ENCODE measurements around the gene RNASE8. TPM values are rescaled to one million over a fixed set of nuclear protein-coding genes. Genes with fewer than 3 reads are reported as not detected.

RNASE8 gene
- total RNA-seq, 2 experiments from 2014 or later = not detected

- no peaks in the 10 kb centered on the region for H3K79me2 ChIP-seq (ENCODE audit: insufficient read depth, low read depth, low read length)
- H3K4me2 ChIP-seq (ENCODE audit: low read length) = no peak overlapping the region
- H3K36me3 ChIP-seq (ENCODE audit: insufficient read depth, low read length) = no peaks in the 10 kb centered on the region
- BruUV-seq (replicated peaks) = no TSS peak
- intact Hi-C loops (cut with micrococcal nuclease; ENCODE audit: unreplicated experiment) = no loop called here
- no peaks in the 10 kb centered on the region for H4K20me1 ChIP-seq (ENCODE audit: insufficient read depth, low read length)
- H3K4me3 ChIP-seq (ENCODE audit: low read depth, low read length, poor library complexity, severe bottlenecking) = no peak overlapping the region
- ChIA-PET POLR2A (no interaction called here), CTCF (ENCODE audit: unreplicated experiment) (no interaction called here)
- H3K4me1 ChIP-seq (ENCODE audit: insufficient read depth, low read length, poor library complexity, severe bottlenecking) = no peaks in the 10 kb centered on the region
- H3K27ac ChIP-seq (ENCODE audit: low read depth, low read length, poor library complexity, severe bottlenecking) = no peak overlapping the region
- no peaks in the 10 kb centered on the region for H3K9me3 ChIP-seq (ENCODE audit: low read length)
- H3K9me2 ChIP-seq (ENCODE audit: insufficient read depth, low read length) = no peaks in the 10 kb centered on the region
- TF ChIP-seq EZH2phosphoT487 (IDR thresholded peaks at IDR 0.05; ENCODE audit: borderline replicate concordance, low read depth, low read length) (no peak), CTCF (conservative IDR thresholded peaks at IDR 0.05; ENCODE audit: low read length) (no peak)
- no peak overlapping the region for H2AFZ ChIP-seq (ENCODE audit: low read length)
- no peak for DNase-seq (ENCODE audit: low spot score)
Observed at GRCh38 chr14:21036751-21037150, 20.9 kb upstream of the RNASE8 start.

GRCh38 chr14:21037156-21037555 lies 20.5 kb upstream of the RNASE8 start:
- ChIA-PET CTCF (ENCODE audit: unreplicated experiment) (no interaction called here), POLR2A (no interaction called here)
- Histone ChIP-seq H3K4me3 (ENCODE audit: low read depth, low read length, poor library complexity, severe bottlenecking) (no peak overlapping the region), H3K4me2 (ENCODE audit: low read length) (no peak overlapping the region), H4K20me1 (ENCODE audit: insufficient read depth, low read length) (no peaks in the 10 kb centered on the region), H3K9me3 (ENCODE audit: low read length) (no peaks in the 10 kb centered on the region), H3K79me2 (ENCODE audit: insufficient read depth, low read depth, low read length) (no peaks in the 10 kb centered on the region), H2AFZ (ENCODE audit: low read length) (no peak overlapping the region), H3K9me2 (ENCODE audit: insufficient read depth, low read length) (no peaks in the 10 kb centered on the region), H3K27ac (ENCODE audit: low read depth, low read length, poor library complexity, severe bottlenecking) (no peak overlapping the region), H3K4me1 (ENCODE audit: insufficient read depth, low read length, poor library complexity, severe bottlenecking) (no peaks in the 10 kb centered on the region), H3K36me3 (ENCODE audit: insufficient read depth, low read length) (no peaks in the 10 kb centered on the region)
- no peak for DNase-seq (ENCODE audit: low spot score)
- intact Hi-C loops (cut with micrococcal nuclease; ENCODE audit: unreplicated experiment) = no loop called here
- TF ChIP-seq EZH2phosphoT487 (IDR thresholded peaks at IDR 0.05; ENCODE audit: borderline replicate concordance, low read depth, low read length) = no peak
- no peak for TF ChIP-seq CTCF (conservative IDR thresholded peaks at IDR 0.05; ENCODE audit: low read length)
- no TSS peak for BruUV-seq (replicated peaks)

- no peak overlapping the region for H3K4me3 ChIP-seq (ENCODE audit: low read depth, low read length, poor library complexity, severe bottlenecking)
- no peak overlapping the region for H3K27ac ChIP-seq (ENCODE audit: low read depth, low read length, poor library complexity, severe bottlenecking)
- TF ChIP-seq CTCF (conservative IDR thresholded peaks at IDR 0.05; ENCODE audit: low read length) (no peak), EZH2phosphoT487 (IDR thresholded peaks at IDR 0.05; ENCODE audit: borderline replicate concordance, low read depth, low read length) (no peak)
- no peaks in the 10 kb centered on the region for H3K36me3 ChIP-seq (ENCODE audit: insufficient read depth, low read length)
- BruUV-seq (replicated peaks) = no TSS peak
- no peak overlapping the region for H2AFZ ChIP-seq (ENCODE audit: low read length)
- no peaks in the 10 kb centered on the region for H3K4me1 ChIP-seq (ENCODE audit: insufficient read depth, low read length, poor library complexity, severe bottlenecking)
- H3K9me3 ChIP-seq (ENCODE audit: low read length) = no peaks in the 10 kb centered on the region
- no peak for DNase-seq (ENCODE audit: low spot score)
- H4K20me1 ChIP-seq (ENCODE audit: insufficient read depth, low read length) = no peaks in the 10 kb centered on the region
- intact Hi-C loops (cut with micrococcal nuclease; ENCODE audit: unreplicated experiment) = no loop called here
- CTCF ChIA-PET (ENCODE audit: unreplicated experiment) = no interaction called here
- no peak overlapping the region for H3K4me2 ChIP-seq (ENCODE audit: low read length)
- no peaks in the 10 kb centered on the region for H3K9me2 ChIP-seq (ENCODE audit: insufficient read depth, low read length)
- POLR2A ChIA-PET = interaction anchor here (0.6 to 1.7 kb wide), 2 partner anchors 32 to 33 kb away, joined by 3 to 4 read pairs; no protein-coding TSS in a partner anchor
- H3K79me2 ChIP-seq (ENCODE audit: insufficient read depth, low read depth, low read length) = no peaks in the 10 kb centered on the region
Observed at GRCh38 chr14:21038441-21039422, 18.9 kb upstream of the RNASE8 start.

All from OCI-LY7 (cell line).